Activated CD4-positive, alpha-beta memory T cell treated with anti-CD3 and anti-CD28 coated beads, Interleukin-2, amount 10 ng/mL, durations not matched to agents 7 days and 5 days (primary cell): Measurements from ENCODE around the gene USP49. TPM values are rescaled to one million over a fixed set of nuclear protein-coding genes. Genes with fewer than 3 reads are reported as not detected.
"Not testable (repeated sequence)": the region's sequence is repeated elsewhere in the genome, so short reads cannot be mapped to it uniquely, and the experiment has no call there.

Experiments used
- CTCF ChIA-PET: fragments of 350-600 bp; sonication (Branson Sonifier 250); formaldehyde crosslinking; loops from one replicate; lab custom pipeline; 2021; ENCODE audit warnings: antibody characterized with exemption, inconsistent platforms; lab: Charles Lee
- POLR2A ChIA-PET: fragments of 350-600 bp; sonication (Branson Sonifier 250); formaldehyde crosslinking; loops from one replicate; lab custom pipeline; 2021; ENCODE audit warnings: antibody characterized with exemption; lab: Charles Lee
- DNase-seq: peaks from one replicate; pipeline ENCODE4 v3.0.0-alpha.2; 2020
- H3K27ac Mint-ChIP-seq: one replicate; pipeline ENCODE4 v1.8.0; 2021; ENCODE audit warnings: mild to moderate bottlenecking, mixed read lengths
- H3K27me3 Mint-ChIP-seq: one replicate; pipeline ENCODE4 v1.8.0; 2021; ENCODE audit warnings: mixed read lengths
- H3K36me3 Mint-ChIP-seq: one replicate; pipeline ENCODE4 v1.8.0; 2021; ENCODE audit warnings: low read depth, mixed read lengths
- H3K4me1 Mint-ChIP-seq: one replicate; pipeline ENCODE4 v1.8.0; 2021; ENCODE audit warnings: mixed read lengths
- H3K4me3 Mint-ChIP-seq: one replicate; pipeline ENCODE4 v1.8.0; 2021; ENCODE audit warnings: mild to moderate bottlenecking, mixed read lengths
- H3K9me3 Mint-ChIP-seq: one replicate; pipeline ENCODE4 v1.8.0; 2021; ENCODE audit warnings: mixed read lengths
- total RNA-seq, 2 experiments: library from RNA; stranded (reverse); gene quantifications; one replicate each; pipeline ENCODE4 v1.2.3, GENCODE V29; 2021

Gene USP49
- total RNA-seq = 1 to 10 TPM; 6.8 to 7.3 TPM

- ChIA-PET POLR2A (interaction anchor here (0.5 to 3.5 kb wide), 13 partner anchors 10 to 155 kb away, joined by 3 to 26 read pairs (median 5); partner anchors contain the start of genes BYSL, MED20 and TAF8), CTCF (interaction anchor here (0.6 to 2.1 kb wide), 8 partner anchors 25 to 156 kb away, joined by 3 to 17 read pairs (median 6); partner anchors contain the start of genes BYSL, MED20, TAF8 and TOMM6)
- Mint-ChIP-seq H3K4me1 (peaks cover 15% of the 10 kb centered on the region), H3K4me3 (no peak within 1 kb of the TSS), H3K36me3 (no peaks in the 10 kb centered on the region), H3K27me3 (no peaks in the 10 kb centered on the region), H3K27ac (peak within 1 kb of the TSS; percentile 66), H3K9me3 (no peaks in the 10 kb centered on the region)
- DNase-seq = peak; percentile 91
Measured at GRCh38 chr6:41895300-41896233, at the start of gene USP49. TSS of gene USP49 (minus strand) at chr6:41895375. CDS start at chr6:41806983, 88,392 bp downstream.

- H3K4me3 Mint-ChIP-seq = no peak overlapping the region
- H3K27ac Mint-ChIP-seq = no peak overlapping the region
- DNase-seq = no peak
- no peaks in the 10 kb centered on the region for H3K9me3 Mint-ChIP-seq
- H3K4me1 Mint-ChIP-seq = peaks cover 21% of the 10 kb centered on the region
- peaks cover 28% of the 10 kb centered on the region for H3K36me3 Mint-ChIP-seq
- ChIA-PET POLR2A (interaction anchor here (0.9 to 17.3 kb wide), 4 partner anchors 11 to 101 kb away, joined by 3 to 553 read pairs (median 118); partner anchors contain the start of genes BYSL, MED20 and TAF8), CTCF (interaction anchor here (1.2 to 17.8 kb wide), 4 partner anchors 19 to 102 kb away, joined by 6 to 383 read pairs (median 20); partner anchors contain the start of genes BYSL, MED20 and TAF8)
- no peaks in the 10 kb centered on the region for H3K27me3 Mint-ChIP-seq
Measured at GRCh38 chr6:41943456-41943855, 48.3 kb upstream of the USP49 start.

DNA sequence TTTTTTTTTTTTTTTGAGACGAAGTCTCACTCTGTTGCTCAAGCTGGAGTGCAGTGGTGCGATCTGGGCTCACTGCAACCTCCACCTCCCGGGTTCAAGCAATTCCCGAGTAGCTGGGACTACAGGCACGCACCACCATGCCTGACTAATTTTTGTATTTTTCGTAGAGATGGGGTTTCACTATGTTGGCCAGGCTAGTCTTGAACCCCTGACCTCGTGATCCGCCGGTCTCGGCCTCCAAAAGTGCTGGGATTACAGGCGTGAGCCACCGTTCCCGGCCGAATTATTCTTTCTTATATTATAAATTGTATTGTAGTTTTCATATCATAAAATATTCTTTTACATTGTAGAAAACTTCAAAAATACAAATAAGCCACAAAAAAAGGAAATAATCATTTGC lies 47.7 kb upstream of the USP49 start:
- Mint-ChIP-seq H3K27ac (peak overlapping the region; percentile 93), H3K36me3 (peaks cover 33% of the 10 kb centered on the region), H3K4me3 (peak overlapping the region; percentile 75), H3K4me1 (peaks cover 26% of the 10 kb centered on the region)
- CTCF ChIA-PET = interaction anchor here (0.7 to 17.8 kb wide), 9 partner anchors 10 to 162 kb away, joined by 3 to 383 read pairs (median 3); partner anchors contain the start of genes BYSL, MED20, PRICKLE4 and TAF8
- DNase-seq, H3K27me3 Mint-ChIP-seq, H3K9me3 Mint-ChIP-seq: not testable (repeated sequence)
- POLR2A ChIA-PET = interaction anchor here (1.2 to 17.3 kb wide), 10 partner anchors 12 to 161 kb away, joined by 3 to 553 read pairs (median 22); partner anchors contain the start of genes BYSL, MED20, TAF8 and TOMM6

- H3K4me1 Mint-ChIP-seq = peaks cover 31% of the 10 kb centered on the region
- peak overlapping the region; percentile 93 for H3K27ac Mint-ChIP-seq
Measured at GRCh38 chr6:41942067-41942851, 47.1 kb upstream of the USP49 start.

DNA sequence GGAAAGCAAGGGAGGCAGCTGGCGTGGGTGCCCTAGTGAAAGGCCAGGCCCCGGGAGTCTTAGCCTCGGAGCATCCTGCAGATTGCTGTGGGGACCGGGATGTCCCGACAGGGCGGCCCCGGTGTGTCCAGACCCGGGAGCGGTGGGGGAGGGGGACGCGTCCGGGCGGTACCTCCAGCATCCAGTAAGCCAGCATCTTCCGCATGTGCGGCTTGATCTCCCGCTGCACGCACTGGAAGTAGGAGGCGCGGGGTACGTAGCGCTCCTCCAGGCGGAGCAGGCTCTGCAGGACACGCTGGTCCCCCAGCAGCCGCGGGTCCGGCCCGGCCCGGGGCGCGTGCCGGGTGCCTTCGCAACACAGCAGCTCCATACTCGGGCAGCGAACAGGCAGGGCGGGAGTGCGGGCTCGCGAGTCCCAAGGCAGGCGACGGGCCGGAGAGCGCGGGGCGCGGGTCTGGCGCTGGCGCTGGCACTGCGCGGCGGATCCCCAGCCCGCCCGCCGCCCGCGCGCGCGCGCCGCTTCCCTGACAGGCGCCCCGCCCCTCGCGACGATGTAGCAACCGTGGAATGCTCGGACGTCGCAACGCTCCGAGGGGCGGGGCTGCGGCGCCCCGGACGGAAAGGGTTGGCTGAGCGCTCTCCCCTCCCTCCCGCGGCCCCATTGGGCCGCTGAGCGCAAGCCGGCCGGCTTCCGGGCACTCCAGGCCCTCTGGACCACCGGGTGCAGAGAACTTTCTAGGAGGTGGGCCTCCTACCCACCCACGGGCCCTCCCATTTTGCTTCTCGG lies 46.3 kb upstream of the USP49 start, which contains the start of gene CCND3:
Gene CCND3 (minus strand): TSS at position 529 of the 787 bp plus-strand sequence. CDS start 159 bp downstream, at position 370.
- DNase-seq = peak; percentile 92
- Mint-ChIP-seq H3K36me3 (peaks cover 48% of the 10 kb centered on the region), H3K4me3 (peak within 1 kb of the TSS; percentile 100), H3K27me3 (no peaks in the 10 kb centered on the region), H3K27ac (peak within 1 kb of the TSS; percentile 93), H3K9me3 (no peaks in the 10 kb centered on the region), H3K4me1 (peaks cover 38% of the 10 kb centered on the region)
- ChIA-PET CTCF (interaction anchor here (1.1 to 17.8 kb wide), 10 partner anchors 9 to 155 kb away, joined by 3 to 383 read pairs (median 8); partner anchors contain the start of genes BYSL, MED20, TAF8 and TOMM6), POLR2A (interaction anchor here (1.0 to 17.3 kb wide), 15 partner anchors 8 to 160 kb away, joined by 3 to 553 read pairs (median 14); partner anchors contain the start of genes BYSL, MED20, TAF8 and TOMM6)

More at GRCh38 chr6:41942067-41942851, 47.1 kb upstream of the USP49 start:
- CTCF ChIA-PET = interaction anchor here (0.6 to 17.8 kb wide), 12 partner anchors 10 to 162 kb away, joined by 3 to 383 read pairs (median 4); partner anchors contain the start of genes BYSL, MED20, PRICKLE4 and TAF8
- Mint-ChIP-seq H3K36me3 (peaks cover 40% of the 10 kb centered on the region), H3K9me3 (no peaks in the 10 kb centered on the region), H3K27me3 (no peaks in the 10 kb centered on the region), H3K4me3 (peak overlapping the region; percentile 75)
- no peak for DNase-seq
- POLR2A ChIA-PET = interaction anchor here (1.0 to 17.3 kb wide), 11 partner anchors 9 to 161 kb away, joined by 3 to 553 read pairs (median 9); partner anchors contain the start of genes BYSL, MED20, TAF8 and TOMM6

GRCh38 chr6:41940759-41941279 lies 45.6 kb upstream of the USP49 start:
- H3K36me3 Mint-ChIP-seq = peaks cover 54% of the 10 kb centered on the region
- CTCF ChIA-PET = interaction anchor here (1.9 to 17.8 kb wide), 4 partner anchors 18 to 154 kb away, joined by 5 to 383 read pairs (median 108); partner anchors contain the start of genes BYSL, MED20, TAF8 and TOMM6
- DNase-seq = peak; percentile 73
- H3K27me3 Mint-ChIP-seq = no peaks in the 10 kb centered on the region
- H3K4me1 Mint-ChIP-seq = peaks cover 42% of the 10 kb centered on the region
- peak overlapping the region; percentile 100 for H3K4me3 Mint-ChIP-seq
- H3K9me3 Mint-ChIP-seq = no peaks in the 10 kb centered on the region
- peak overlapping the region; percentile 93 for H3K27ac Mint-ChIP-seq
- POLR2A ChIA-PET = interaction anchor here (1.0 to 17.3 kb wide), 12 partner anchors 11 to 153 kb away, joined by 3 to 553 read pairs (median 22); partner anchors contain the start of genes BYSL, MED20, TAF8 and TOMM6

- peak overlapping the region; percentile 100 for H3K4me3 Mint-ChIP-seq
- H3K9me3 Mint-ChIP-seq = no peaks in the 10 kb centered on the region
- H3K36me3 Mint-ChIP-seq = peaks cover 61% of the 10 kb centered on the region
- peak overlapping the region; percentile 93 for H3K27ac Mint-ChIP-seq
- peak; percentile 67 for DNase-seq
- no peaks in the 10 kb centered on the region for H3K27me3 Mint-ChIP-seq
- peaks cover 49% of the 10 kb centered on the region for H3K4me1 Mint-ChIP-seq
- ChIA-PET POLR2A (interaction anchor here (0.9 to 17.3 kb wide), 16 partner anchors 11 to 164 kb away, joined by 3 to 553 read pairs (median 12); partner anchors contain the start of genes BYSL, MED20, TAF8 and TOMM6), CTCF (interaction anchor here (0.7 to 17.8 kb wide), 10 partner anchors 17 to 153 kb away, joined by 3 to 383 read pairs (median 4); partner anchors contain the start of genes BYSL, MED20, TAF8 and TOMM6)
Measured at GRCh38 chr6:41939848-41940758, 44.9 kb upstream of the USP49 start.

DNA sequence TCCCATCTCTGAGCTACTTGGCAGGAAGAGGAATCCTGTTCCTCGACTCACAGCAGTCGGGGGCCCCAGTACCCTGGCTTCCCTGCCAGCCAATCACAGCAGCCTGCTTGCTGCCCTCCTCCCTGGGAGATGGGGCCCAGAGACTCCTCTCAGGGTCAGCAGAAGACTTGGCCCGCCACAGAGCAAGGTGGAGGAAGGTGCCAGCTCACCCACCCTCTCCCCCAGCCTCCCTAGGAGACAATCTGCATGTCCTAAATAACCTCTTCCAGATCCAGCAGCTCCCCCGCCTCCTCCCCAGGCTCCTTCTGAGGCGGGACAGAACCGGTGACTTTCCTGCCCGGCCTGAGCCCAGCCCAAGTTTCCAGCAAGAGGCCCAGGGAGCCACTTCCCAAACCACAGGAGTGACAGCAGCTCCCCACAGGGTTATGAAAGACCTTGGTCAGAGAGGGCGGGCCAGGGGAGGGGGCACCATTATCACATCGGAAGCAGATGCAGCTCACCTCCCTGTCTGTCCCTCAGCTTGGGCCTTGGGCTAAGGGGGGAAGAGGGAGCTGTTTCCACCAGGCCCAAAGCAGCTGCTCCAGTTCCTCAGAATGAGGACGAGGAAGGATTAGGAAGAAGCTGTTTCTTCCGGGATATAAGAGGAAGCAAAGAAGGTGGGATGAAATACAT lies 44.1 kb upstream of the USP49 start:
- Mint-ChIP-seq H3K4me3 (peak overlapping the region; percentile 100), H3K4me1 (peaks cover 57% of the 10 kb centered on the region), H3K36me3 (peaks cover 69% of the 10 kb centered on the region), H3K9me3 (no peaks in the 10 kb centered on the region), H3K27ac (peak overlapping the region; percentile 93), H3K27me3 (no peaks in the 10 kb centered on the region)
- ChIA-PET CTCF (interaction anchor here (0.7 to 17.8 kb wide), 14 partner anchors 16 to 152 kb away, joined by 3 to 383 read pairs (median 4); partner anchors contain the start of genes BYSL, MED20, TAF8 and TOMM6), POLR2A (interaction anchor here (0.9 to 17.3 kb wide), 17 partner anchors 10 to 165 kb away, joined by 3 to 553 read pairs (median 12); partner anchors contain the start of genes BYSL, MED20, TAF8 and TOMM6)
- DNase-seq = peak; percentile 59

- Mint-ChIP-seq H3K9me3 (no peaks in the 10 kb centered on the region), H3K27me3 (no peaks in the 10 kb centered on the region), H3K27ac (peak overlapping the region; percentile 93), H3K4me1 (peaks cover 61% of the 10 kb centered on the region), H3K4me3 (peak overlapping the region; percentile 100), H3K36me3 (peaks cover 75% of the 10 kb centered on the region)
- no peak for DNase-seq
- CTCF ChIA-PET = interaction anchor here (0.8 to 17.8 kb wide), 15 partner anchors 16 to 276 kb away, joined by 3 to 383 read pairs (median 5); partner anchors contain the start of genes BYSL, MED20, TAF8 and TOMM6
- POLR2A ChIA-PET = interaction anchor here (1.0 to 17.3 kb wide), 16 partner anchors 9 to 152 kb away, joined by 3 to 553 read pairs (median 13); partner anchors contain the start of genes BYSL, MED20, TAF8 and TOMM6
Measured at GRCh38 chr6:41938590-41939175, 43.5 kb upstream of the USP49 start.
